Esophagus muscularis mucosa (tissue), 3 donors: ENCODE data around the gene STXBP6.

ENCODE experiments used
- CTCF ChIP-seq, 3 experiments: fragments of 200-600 bp in 2 of 3; fragments of 450-650 bp in 1 of 3; sonication (generic) in 2 of 3; IDR thresholded peaks; one replicate each; pipeline ENCODE4 v1.5.1; 2017 to 2019; ENCODE audit warnings: antibody characterized with exemption in 3 of 3, mild to moderate bottlenecking in 2 of 3, moderate library complexity in 1 of 3
- POLR2A ChIP-seq: fragments of 450-650 bp; IDR thresholded peaks from one replicate; pipeline ENCODE4 v1.6.1; 2017; ENCODE audit warnings: antibody characterized with exemption, moderate library complexity, mild to moderate bottlenecking, low read depth
- POLR2AphosphoS5 ChIP-seq, 2 donors: sonication (generic); formaldehyde crosslinking; IDR thresholded peaks; one replicate each; pipeline ENCODE4 v1.6.1; 2017; ENCODE audit warnings: antibody characterized with exemption in 2 of 2

GRCh38 chr14:25086081-25086480, 36.1 kb upstream of the STXBP6 start:
- TF ChIP-seq CTCF (IDR thresholded peaks at IDR 0.05) (no peak), POLR2A (no peak), POLR2AphosphoS5 (IDR thresholded peaks at IDR 0.05) (no peak)
